ENCODE results near the gene RREB1. TPM values are rescaled to one million over a fixed set of nuclear protein-coding genes. Genes with fewer than 3 reads are reported as not detected.
"Not testable (repeated sequence)": the region's sequence is repeated elsewhere in the genome, so short reads cannot be mapped to it uniquely, and the experiment has no call there.

The RREB1 gene
- total and polyA plus RNA-seq, 5 donors = 7.8 to 40.4 (median 37.0) TPM

DNA sequence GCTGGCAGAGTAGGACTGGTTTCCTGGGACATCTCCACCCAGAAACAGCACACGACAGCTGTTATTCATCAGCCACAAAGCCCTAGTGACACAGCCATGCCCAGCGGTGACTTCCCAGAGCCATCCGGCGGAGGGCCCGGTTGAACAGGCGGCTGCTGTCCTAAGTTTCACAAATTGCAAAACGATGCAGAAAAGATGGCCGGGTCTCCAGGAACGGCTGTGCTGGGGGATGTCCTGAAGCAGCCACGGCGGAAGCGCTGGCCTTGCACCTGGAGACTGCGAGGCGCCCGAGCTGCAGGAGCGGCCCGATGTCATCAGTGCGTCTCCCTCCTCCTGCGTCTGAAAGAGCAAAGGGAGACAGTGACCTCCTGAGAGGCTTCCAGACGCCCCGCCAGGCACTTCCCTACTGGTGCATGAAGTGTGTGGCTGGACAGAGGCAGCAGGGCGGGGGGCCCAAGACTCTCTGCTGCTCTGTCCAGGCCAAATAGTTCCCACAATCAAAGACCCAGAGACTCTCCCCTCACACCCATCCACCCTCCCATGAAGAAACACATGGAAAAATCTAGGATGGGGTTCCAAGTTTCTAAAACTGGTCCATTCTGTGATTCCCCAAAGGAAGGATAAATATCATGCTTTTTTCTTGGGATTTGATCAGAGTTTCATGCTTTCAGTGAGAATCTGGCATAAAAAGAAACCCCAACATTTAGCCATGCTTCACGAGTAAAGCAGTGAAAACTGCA is 161.2 kb downstream of the RREB1 start:
- Histone ChIP-seq H3K27ac (ENCODE audit: low read length) (no peak overlapping the region), H3K4me3 (ENCODE audit: low read length) (no peak overlapping the region), H3K4me1 (ENCODE audit: control insufficient read depth, insufficient read depth, low read length) (no peaks in the 10 kb centered on the region), H3K9me3 (ENCODE audit: control insufficient read depth, low read length) (no peaks in the 10 kb centered on the region), H3K27me3 (ENCODE audit: control insufficient read depth, insufficient read depth) (no peaks in the 10 kb centered on the region)
- ATAC-seq (no peak), DNase-seq (peak in 1 of 3 donors; percentile 46)
- 86% methylated on average over 23 of the region's 23 CpGs for WGBS
- intact Hi-C loops (cut with DNase I) = no loop called here

GRCh38 chr6:7269816-7270215 is 162.1 kb downstream of the RREB1 start:
- WGBS = 68% methylated on average over 5 of the region's 5 CpGs
- Histone ChIP-seq H3K9me3 (ENCODE audit: control insufficient read depth, low read length) (no peaks in the 10 kb centered on the region), H3K27me3 (ENCODE audit: control insufficient read depth, insufficient read depth) (no peaks in the 10 kb centered on the region), H3K4me3 (ENCODE audit: low read length) (no peak overlapping the region), H3K27ac (ENCODE audit: low read length) (no peak overlapping the region), H3K4me1 (ENCODE audit: control insufficient read depth, insufficient read depth, low read length) (no peaks in the 10 kb centered on the region)
- ATAC-seq = peak in 1 of 2 donors; percentile 51
- intact Hi-C loops (cut with DNase I) = loop anchor here in 2 of 4 donors (10.0 kb wide), 1 partner anchor 345 kb away; no protein-coding TSS in a partner anchor
- peak in 1 of 3 donors; percentile 51 for DNase-seq

- intact Hi-C loops (cut with DNase I) = loop anchor here in 2 of 4 donors (10.0 kb wide), 1 partner anchor 344 kb away; no protein-coding TSS in a partner anchor
- ATAC-seq (no peak), DNase-seq (no peak)
- no peaks in the 10 kb centered on the region for H3K9me3 ChIP-seq (ENCODE audit: control insufficient read depth, low read length)
- H3K27me3 ChIP-seq (ENCODE audit: control insufficient read depth, insufficient read depth) = no peaks in the 10 kb centered on the region
- WGBS = 86% methylated on average over 16 of the region's 16 CpGs
- no peak overlapping the region for H3K4me3 ChIP-seq (ENCODE audit: low read length)
- H3K27ac ChIP-seq (ENCODE audit: low read length) = no peak overlapping the region
- H3K4me1 ChIP-seq (ENCODE audit: control insufficient read depth, insufficient read depth, low read length) = no peaks in the 10 kb centered on the region
Observed at GRCh38 chr6:7270320-7271204, 162.8 kb downstream of the RREB1 start.

DNA sequence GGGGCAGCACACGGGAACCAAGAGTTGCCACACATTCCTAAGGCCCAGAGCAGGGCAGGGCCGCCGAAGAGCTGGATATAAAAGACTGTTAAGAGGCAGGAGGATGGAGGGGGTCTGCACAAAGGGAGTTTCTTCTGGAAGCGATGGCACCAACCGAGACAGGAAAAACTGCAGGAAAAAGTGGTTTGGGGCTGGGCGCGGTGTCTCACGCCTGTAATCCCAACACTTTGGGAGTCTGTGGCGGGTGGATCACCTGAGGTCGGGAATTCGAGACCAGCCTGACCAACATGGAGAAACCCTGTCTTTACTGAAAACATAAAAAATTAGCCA is 163.4 kb downstream of the RREB1 start:
- no peaks in the 10 kb centered on the region for H3K9me3 ChIP-seq (ENCODE audit: control insufficient read depth, low read length)
- no peak for ATAC-seq
- no peak overlapping the region for H3K4me3 ChIP-seq (ENCODE audit: low read length)
- 70% methylated on average over 11 of the region's 11 CpGs for WGBS
- intact Hi-C loops (cut with DNase I) = loop anchor here in 2 of 4 donors (10.0 kb wide), 1 partner anchor 344 kb away; no protein-coding TSS in a partner anchor
- no peak for DNase-seq
- no peaks in the 10 kb centered on the region for H3K4me1 ChIP-seq (ENCODE audit: control insufficient read depth, insufficient read depth, low read length)
- H3K27me3 ChIP-seq (ENCODE audit: control insufficient read depth, insufficient read depth) = no peaks in the 10 kb centered on the region
- H3K27ac ChIP-seq (ENCODE audit: low read length) = no peak overlapping the region

DNA sequence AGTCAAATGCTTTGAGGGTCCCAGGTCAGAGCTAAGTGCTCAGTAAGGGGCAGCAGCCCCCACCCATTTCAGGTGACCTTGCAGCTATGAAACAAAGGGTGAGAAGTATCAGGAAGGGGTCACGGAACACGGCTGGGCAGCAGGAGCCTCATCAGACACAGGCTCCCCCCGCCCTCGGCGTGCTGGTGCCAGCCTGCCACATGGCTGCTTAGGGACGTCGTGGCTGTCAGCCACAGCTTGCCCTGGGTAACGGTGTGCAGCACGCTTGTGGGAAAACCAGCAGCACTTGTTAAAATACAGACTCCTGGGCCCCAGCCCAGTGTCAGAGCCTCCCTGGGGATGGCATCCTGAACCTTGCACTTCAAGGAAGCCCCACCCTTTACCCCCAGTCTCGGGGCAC is 165.9 kb downstream of the RREB1 start:
- Histone ChIP-seq H3K27ac (ENCODE audit: low read length) (no peak overlapping the region), H3K4me3 (ENCODE audit: low read length) (no peak overlapping the region), H3K27me3 (ENCODE audit: control insufficient read depth, insufficient read depth) (no peaks in the 10 kb centered on the region), H3K9me3 (ENCODE audit: control insufficient read depth, low read length) (no peaks in the 10 kb centered on the region), H3K4me1 (ENCODE audit: control insufficient read depth, insufficient read depth, low read length) (peaks cover 2% of the 10 kb centered on the region)
- intact Hi-C loops (cut with DNase I) = loop anchor here in 2 of 4 donors (10.0 kb wide), 1 partner anchor 341 kb away; no protein-coding TSS in a partner anchor
- DNase-seq (no peak), ATAC-seq (no peak)
- WGBS = 69% methylated on average over 10 of the region's 10 CpGs

DNA sequence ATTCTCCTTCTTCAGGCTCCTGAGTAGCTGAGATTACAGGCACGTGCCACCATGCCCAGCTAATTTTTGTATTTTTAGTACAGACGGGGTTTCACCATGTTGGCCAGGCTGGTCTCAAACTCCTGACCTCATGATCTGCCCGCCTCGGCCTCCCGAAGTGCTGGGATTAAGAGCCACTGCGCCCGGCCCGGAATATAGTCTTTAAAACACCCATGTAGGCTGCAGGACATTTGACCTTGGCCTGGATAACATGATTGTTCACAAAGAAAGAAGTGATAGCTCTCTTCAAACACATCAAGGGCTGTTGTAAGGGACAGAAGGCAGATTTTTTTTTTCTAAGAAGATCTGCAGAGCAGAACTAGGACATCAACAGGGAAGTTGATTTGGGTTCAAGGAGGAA is 166.8 kb downstream of the RREB1 start:
- H3K4me3 ChIP-seq (ENCODE audit: low read length); DNase-seq; H3K27me3 ChIP-seq (ENCODE audit: control insufficient read depth, insufficient read depth); H3K9me3 ChIP-seq (ENCODE audit: control insufficient read depth, low read length); H3K27ac ChIP-seq (ENCODE audit: low read length); H3K4me1 ChIP-seq (ENCODE audit: control insufficient read depth, insufficient read depth, low read length); ATAC-seq: not testable (repeated sequence)
- intact Hi-C loops (cut with DNase I) = loop anchor here in 2 of 4 donors (10.0 kb wide), 1 partner anchor 340 kb away; no protein-coding TSS in a partner anchor
- WGBS = 79% methylated on average over 8 of the region's 8 CpGs

GRCh38 chr6:7276199-7276524 is 168.4 kb downstream of the RREB1 start:
- intact Hi-C loops (cut with DNase I) = loop anchor here (5.0 to 10.0 kb wide), 3 partner anchors 111 to 341 kb away; partner anchors contain the start of genes CAGE1 (in 1 of the 4) and RIOK1 (in 1 of the 4)
- Histone ChIP-seq H3K4me1 (ENCODE audit: control insufficient read depth, insufficient read depth, low read length) (peaks cover 3% of the 10 kb centered on the region), H3K27ac (ENCODE audit: low read length) (no peak overlapping the region), H3K27me3 (ENCODE audit: control insufficient read depth, insufficient read depth) (no peaks in the 10 kb centered on the region), H3K9me3 (ENCODE audit: control insufficient read depth, low read length) (no peaks in the 10 kb centered on the region), H3K4me3 (ENCODE audit: low read length) (no peak overlapping the region)
- DNase-seq (no peak), ATAC-seq (no peak)
- WGBS = 57% methylated on average over 7 of the region's 7 CpGs

DNA sequence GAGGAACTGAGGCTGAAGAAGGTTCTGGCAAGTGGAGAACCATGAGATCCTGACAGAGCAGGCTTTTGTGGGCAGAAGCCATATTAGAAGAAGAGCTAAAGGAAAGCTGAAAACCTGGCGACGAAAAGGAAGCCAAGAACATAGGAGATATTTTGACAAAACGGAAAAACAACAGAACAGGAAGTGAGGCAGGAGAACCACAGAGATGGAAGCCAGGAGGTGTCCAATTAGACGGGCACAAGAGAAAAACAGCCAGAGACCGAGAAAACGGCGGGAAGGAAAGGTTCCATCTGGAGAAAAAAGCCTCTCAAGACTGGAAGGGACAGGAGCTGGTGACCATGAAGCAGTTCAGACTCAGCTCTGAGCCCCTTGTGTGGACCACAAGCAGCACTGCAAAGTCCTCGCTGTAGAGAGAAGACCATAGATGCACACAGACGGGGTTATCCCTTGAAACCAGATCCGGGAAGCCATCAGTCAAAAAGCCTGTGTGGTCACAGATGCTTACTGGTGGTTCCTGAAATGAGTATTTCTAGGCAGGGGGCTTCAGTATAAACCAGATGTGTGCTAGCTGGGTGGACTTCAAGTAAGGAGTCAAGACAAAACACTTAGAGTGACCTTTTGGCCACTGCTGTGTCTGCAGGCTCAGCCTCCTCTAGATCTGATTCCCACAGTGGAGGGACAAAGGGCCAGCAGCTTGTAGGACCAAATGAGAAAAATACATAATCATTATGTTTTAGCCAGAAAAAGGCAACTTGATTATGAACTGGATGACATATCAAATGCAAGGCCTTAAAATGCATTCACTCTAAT is 174.5 kb downstream of the RREB1 start:
- H3K4me1 ChIP-seq (ENCODE audit: control insufficient read depth, insufficient read depth, low read length) = peaks cover 3% of the 10 kb centered on the region
- DNase-seq (no peak), ATAC-seq (no peak)
- no peak overlapping the region for H3K4me3 ChIP-seq (ENCODE audit: low read length)
- H3K9me3 ChIP-seq (ENCODE audit: control insufficient read depth, low read length) = no peaks in the 10 kb centered on the region
- no peaks in the 10 kb centered on the region for H3K27me3 ChIP-seq (ENCODE audit: control insufficient read depth, insufficient read depth)
- intact Hi-C loops (cut with DNase I) = no loop called here
- WGBS = 70% methylated on average over 10 of the region's 10 CpGs
- no peak overlapping the region for H3K27ac ChIP-seq (ENCODE audit: low read length)

- Histone ChIP-seq H3K27me3 (ENCODE audit: control insufficient read depth, insufficient read depth) (no peaks in the 10 kb centered on the region), H3K27ac (ENCODE audit: low read length) (no peak overlapping the region), H3K4me3 (ENCODE audit: low read length) (no peak overlapping the region), H3K4me1 (ENCODE audit: control insufficient read depth, insufficient read depth, low read length) (peaks cover 2% of the 10 kb centered on the region), H3K9me3 (ENCODE audit: control insufficient read depth, low read length) (no peaks in the 10 kb centered on the region)
- DNase-seq (no peak), ATAC-seq (no peak)
- intact Hi-C loops (cut with DNase I) = no loop called here
- 71% methylated on average over 2 of the region's 2 CpGs for WGBS
Observed at GRCh38 chr6:7283676-7284075, 175.9 kb downstream of the RREB1 start.

- ATAC-seq (no peak), DNase-seq (no peak)
- intact Hi-C loops (cut with DNase I) = no loop called here
- Histone ChIP-seq H3K4me1 (ENCODE audit: control insufficient read depth, insufficient read depth, low read length) (no peaks in the 10 kb centered on the region), H3K9me3 (ENCODE audit: control insufficient read depth, low read length) (no peaks in the 10 kb centered on the region), H3K27me3 (ENCODE audit: control insufficient read depth, insufficient read depth) (no peaks in the 10 kb centered on the region), H3K27ac (ENCODE audit: low read length) (no peak overlapping the region), H3K4me3 (ENCODE audit: low read length) (no peak overlapping the region)
- WGBS = 95% methylated on average over 6 of the region's 6 CpGs
Observed at GRCh38 chr6:7285416-7285815, 177.7 kb downstream of the RREB1 start.

Data from right cardiac atrium (tissue), 5 donors.